Breast epithelium (tissue), 3 donors: ENCODE measurements around the gene STXBP5.

Experiments used
- POLR2AphosphoS5 ChIP-seq, 3 donors: sonication (generic); formaldehyde crosslinking; IDR thresholded peaks; one replicate each; pipeline ENCODE4 v1.6.1; 2017; ENCODE audit warnings: antibody characterized with exemption in 3 of 3
- TF ChIP-seq, protein P1 (sequence below), 3 donors: fragments of 450-650 bp; IDR thresholded peaks; one replicate each; pipeline ENCODE4 v1.5.1; 2016 to 2017; ENCODE audit warnings: antibody characterized with exemption in 3 of 3, mild to moderate bottlenecking in 3 of 3, moderate library complexity in 3 of 3

- TF ChIP-seq, protein P1, sequence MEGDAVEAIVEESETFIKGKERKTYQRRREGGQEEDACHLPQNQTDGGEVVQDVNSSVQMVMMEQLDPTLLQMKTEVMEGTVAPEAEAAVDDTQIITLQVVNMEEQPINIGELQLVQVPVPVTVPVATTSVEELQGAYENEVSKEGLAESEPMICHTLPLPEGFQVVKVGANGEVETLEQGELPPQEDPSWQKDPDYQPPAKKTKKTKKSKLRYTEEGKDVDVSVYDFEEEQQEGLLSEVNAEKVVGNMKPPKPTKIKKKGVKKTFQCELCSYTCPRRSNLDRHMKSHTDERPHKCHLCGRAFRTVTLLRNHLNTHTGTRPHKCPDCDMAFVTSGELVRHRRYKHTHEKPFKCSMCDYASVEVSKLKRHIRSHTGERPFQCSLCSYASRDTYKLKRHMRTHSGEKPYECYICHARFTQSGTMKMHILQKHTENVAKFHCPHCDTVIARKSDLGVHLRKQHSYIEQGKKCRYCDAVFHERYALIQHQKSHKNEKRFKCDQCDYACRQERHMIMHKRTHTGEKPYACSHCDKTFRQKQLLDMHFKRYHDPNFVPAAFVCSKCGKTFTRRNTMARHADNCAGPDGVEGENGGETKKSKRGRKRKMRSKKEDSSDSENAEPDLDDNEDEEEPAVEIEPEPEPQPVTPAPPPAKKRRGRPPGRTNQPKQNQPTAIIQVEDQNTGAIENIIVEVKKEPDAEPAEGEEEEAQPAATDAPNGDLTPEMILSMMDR (IDR thresholded peaks at IDR 0.05): no peak
- no peak for TF ChIP-seq POLR2AphosphoS5 (IDR thresholded peaks at IDR 0.05)
Measured at GRCh38 chr6:147378819-147379218, 174.6 kb downstream of the STXBP5 start.
